ENCODE results near the gene JPH4. TPM values are rescaled to one million over a fixed set of nuclear protein-coding genes. Genes with fewer than 3 reads are reported as not detected.
"Not testable (repeated sequence)": the region's sequence is repeated elsewhere in the genome, so short reads cannot be mapped to it uniquely, and the experiment has no call there.

Gene JPH4
- total RNA-seq, 2 experiments from 2014 or later = 0.05 TPM; not detected in 1

DNA sequence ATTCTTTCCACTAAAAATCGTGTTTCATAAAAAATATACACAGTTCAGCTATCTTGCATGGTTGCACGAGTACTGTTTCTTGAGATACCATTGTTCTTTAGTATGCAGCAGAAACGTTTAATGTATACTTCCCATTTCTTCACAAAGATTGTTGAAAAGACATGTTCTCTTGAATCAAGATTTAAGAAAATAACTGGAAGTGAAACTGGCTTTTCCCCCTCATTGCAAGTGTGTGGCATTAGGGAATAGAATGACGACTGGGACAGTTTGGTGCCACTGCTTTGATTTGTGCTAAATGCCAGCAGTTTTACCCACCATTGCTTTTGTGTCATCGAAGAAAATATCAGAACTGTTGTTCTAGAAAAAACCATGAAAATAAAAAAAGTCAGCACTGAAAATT lies 37.3 kb upstream of the JPH4 start:
- Mint-ChIP-seq H3K4me3 (no peak overlapping the region), H3K27ac (no peak overlapping the region), H3K27me3 (ENCODE audit: low read depth) (peaks cover 3% of the 10 kb centered on the region), H3K36me3 (ENCODE audit: low read depth) (no peaks in the 10 kb centered on the region), H3K4me1 (ENCODE audit: low read depth) (peaks cover 7% of the 10 kb centered on the region), H3K9me3 (no peaks in the 10 kb centered on the region)
- intact Hi-C loops (cut with micrococcal nuclease) = no loop called here
- no peak for DNase-seq
- CTCF ChIA-PET = interaction anchor here (0.6 to 7.1 kb wide), 4 partner anchors 16 to 48 kb away, joined by 3 to 69 read pairs (median 3); no protein-coding TSS in a partner anchor

DNA sequence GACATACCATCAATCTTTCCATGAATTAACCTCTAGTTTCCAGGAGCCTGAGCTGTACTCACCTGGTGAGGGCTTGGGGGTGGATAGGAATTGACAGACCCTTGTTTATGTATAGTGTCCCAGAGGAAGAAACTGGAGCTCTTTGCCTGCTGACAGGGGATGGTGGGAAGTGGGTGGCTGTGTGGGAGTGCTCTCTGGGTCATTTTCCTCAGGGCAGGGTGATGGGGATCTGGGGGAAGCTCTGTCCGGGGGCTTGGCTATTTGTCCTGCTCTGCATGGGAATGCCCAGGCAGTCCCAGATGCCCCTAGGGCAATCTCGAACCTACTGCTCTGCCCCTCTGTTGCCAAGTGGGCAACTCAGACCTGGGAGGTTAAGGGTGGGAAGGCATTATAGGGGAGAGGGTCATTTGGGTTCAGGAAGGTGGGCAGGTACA lies 35.8 kb upstream of the JPH4 start:
- Mint-ChIP-seq H3K27ac (no peak overlapping the region), H3K36me3 (ENCODE audit: low read depth) (peaks cover 2% of the 10 kb centered on the region), H3K27me3 (ENCODE audit: low read depth) (peaks cover 3% of the 10 kb centered on the region), H3K9me3 (no peaks in the 10 kb centered on the region), H3K4me3 (no peak overlapping the region), H3K4me1 (ENCODE audit: low read depth) (peaks cover 21% of the 10 kb centered on the region)
- no peak for DNase-seq
- CTCF ChIA-PET = interaction anchor here (1.5 to 7.1 kb wide), 2 partner anchors 17 to 25 kb away, joined by 3 to 69 read pairs; no protein-coding TSS in a partner anchor
- intact Hi-C loops (cut with micrococcal nuclease) = no loop called here

DNA sequence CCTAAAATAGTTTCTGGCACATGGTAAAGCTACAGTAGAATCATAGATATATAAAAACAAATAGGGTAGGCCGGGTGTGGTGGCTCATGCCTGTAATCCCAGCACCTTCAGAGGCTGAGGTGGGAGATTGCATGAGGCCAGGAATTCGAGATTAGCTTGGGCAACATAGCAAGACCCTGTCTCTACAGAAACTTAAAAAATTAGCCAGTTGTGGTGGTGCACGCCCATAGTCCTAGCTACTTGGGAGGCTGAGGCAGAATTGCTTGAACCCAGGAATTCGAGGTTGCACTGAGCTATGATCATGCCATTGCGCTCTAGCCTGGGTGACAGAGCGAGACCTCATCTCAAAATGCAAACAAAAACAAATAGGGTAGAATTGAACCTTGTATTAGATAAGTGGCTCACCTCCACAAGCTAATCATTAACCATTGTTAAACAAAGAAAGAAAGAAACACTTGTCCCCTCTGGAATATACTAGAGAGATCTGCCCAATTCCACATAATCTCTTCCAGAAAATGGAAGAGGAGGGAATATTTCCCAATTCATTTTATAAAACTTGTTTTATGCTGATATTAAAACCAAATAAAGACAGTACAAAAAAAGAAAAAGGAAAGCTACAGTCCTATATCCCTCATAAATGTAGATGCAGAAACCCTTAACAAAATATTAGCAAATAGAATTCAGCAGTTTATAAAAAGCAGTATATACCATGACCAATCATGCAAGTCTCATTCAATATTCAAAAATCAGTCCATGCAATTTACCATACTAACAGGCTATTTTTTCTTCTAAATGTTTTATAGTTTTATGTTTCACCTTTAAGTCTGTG lies 34.9 kb upstream of the JPH4 start:
- H3K27ac Mint-ChIP-seq = no peak overlapping the region

DNA sequence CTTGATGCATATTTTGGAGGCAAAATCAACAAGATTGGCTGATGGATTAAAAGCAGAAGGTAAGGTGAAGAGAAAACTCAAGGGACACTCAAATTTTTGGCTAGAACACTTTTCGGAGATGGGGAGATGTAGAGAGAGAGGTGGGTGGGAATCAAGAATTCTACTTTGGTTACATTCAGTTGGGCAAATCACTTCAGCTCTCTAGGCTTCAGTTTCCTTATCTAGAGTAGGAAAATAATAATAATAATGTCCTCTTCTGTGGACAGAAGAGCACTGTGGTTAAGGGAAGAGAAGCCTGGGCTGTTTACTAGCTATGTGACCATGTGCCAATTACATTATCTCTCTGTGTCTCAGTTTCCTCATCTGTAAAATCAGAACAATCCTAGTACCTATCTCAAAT lies 34.2 kb upstream of the JPH4 start:
- peaks cover 30% of the 10 kb centered on the region for H3K4me1 Mint-ChIP-seq (ENCODE audit: low read depth)
- no peaks in the 10 kb centered on the region for H3K27me3 Mint-ChIP-seq (ENCODE audit: low read depth)
- intact Hi-C loops (cut with micrococcal nuclease) = no loop called here
- H3K9me3 Mint-ChIP-seq = peaks cover 5% of the 10 kb centered on the region
- CTCF ChIA-PET = interaction anchor here (0.9 to 7.1 kb wide), 3 partner anchors 11 to 297 kb away, joined by 3 to 69 read pairs (median 3); no protein-coding TSS in a partner anchor
- peaks cover 2% of the 10 kb centered on the region for H3K36me3 Mint-ChIP-seq (ENCODE audit: low read depth)
- H3K27ac Mint-ChIP-seq = no peak overlapping the region
- DNase-seq = no peak
- no peak overlapping the region for H3K4me3 Mint-ChIP-seq

More for the DNA sequence above, 34.9 kb upstream of the JPH4 start:
- no peak overlapping the region for H3K4me3 Mint-ChIP-seq
- no peaks in the 10 kb centered on the region for H3K27me3 Mint-ChIP-seq (ENCODE audit: low read depth)
- H3K9me3 Mint-ChIP-seq = peaks cover 5% of the 10 kb centered on the region
- intact Hi-C loops (cut with micrococcal nuclease) = no loop called here
- H3K4me1 Mint-ChIP-seq (ENCODE audit: low read depth) = peaks cover 30% of the 10 kb centered on the region
- CTCF ChIA-PET = interaction anchor here (0.5 to 7.1 kb wide), 6 partner anchors 10 to 520 kb away, joined by 3 to 69 read pairs (median 3); no protein-coding TSS in a partner anchor
- no peak for DNase-seq
- H3K36me3 Mint-ChIP-seq (ENCODE audit: low read depth) = peaks cover 2% of the 10 kb centered on the region

DNA sequence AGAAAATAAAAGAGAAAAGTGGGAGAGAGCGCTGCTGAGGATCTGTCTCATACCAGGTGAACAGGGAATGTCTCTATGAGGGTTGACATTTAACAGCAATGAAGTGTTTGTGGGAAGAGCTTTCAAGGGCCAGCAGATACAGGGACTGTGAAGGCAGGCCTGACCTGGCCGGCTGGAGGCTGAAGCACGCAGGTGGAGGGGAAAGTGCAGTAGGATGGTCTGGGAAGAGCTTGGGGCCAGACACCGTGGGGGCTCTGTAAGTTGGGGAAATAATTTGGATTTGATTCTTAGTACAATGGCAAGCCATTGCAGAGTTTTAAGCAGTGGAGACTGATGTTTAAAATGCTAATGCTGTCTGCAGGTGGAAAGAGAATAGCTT lies 33.8 kb upstream of the JPH4 start:
- intact Hi-C loops (cut with micrococcal nuclease) = no loop called here
- no peak overlapping the region for H3K27ac Mint-ChIP-seq
- no peak overlapping the region for H3K4me3 Mint-ChIP-seq
- CTCF ChIA-PET = interaction anchor here (0.9 to 7.1 kb wide), 4 partner anchors 11 to 298 kb away, joined by 3 to 69 read pairs (median 10); no protein-coding TSS in a partner anchor
- H3K4me1 Mint-ChIP-seq (ENCODE audit: low read depth) = peaks cover 30% of the 10 kb centered on the region
- peaks cover 5% of the 10 kb centered on the region for H3K9me3 Mint-ChIP-seq
- DNase-seq = no peak
- no peaks in the 10 kb centered on the region for H3K27me3 Mint-ChIP-seq (ENCODE audit: low read depth)
- H3K36me3 Mint-ChIP-seq (ENCODE audit: low read depth) = peaks cover 2% of the 10 kb centered on the region

- H3K27ac Mint-ChIP-seq = peak overlapping the region; percentile 82
- no peak for DNase-seq
- H3K27me3 Mint-ChIP-seq (ENCODE audit: low read depth) = no peaks in the 10 kb centered on the region
- peaks cover 2% of the 10 kb centered on the region for H3K36me3 Mint-ChIP-seq (ENCODE audit: low read depth)
- intact Hi-C loops (cut with micrococcal nuclease) = no loop called here
- H3K9me3 Mint-ChIP-seq = peaks cover 5% of the 10 kb centered on the region
- no peak overlapping the region for H3K4me3 Mint-ChIP-seq
- H3K4me1 Mint-ChIP-seq (ENCODE audit: low read depth) = peaks cover 37% of the 10 kb centered on the region
- CTCF ChIA-PET = interaction anchor here (0.8 to 7.1 kb wide), 3 partner anchors 21 to 25 kb away, joined by 4 to 69 read pairs (median 17); partner anchors contain the start of gene DHRS2
These were observed 32.3 kb upstream of the JPH4 start for GRCh38 chr14:23610815-23611289.

- intact Hi-C loops (cut with micrococcal nuclease) = no loop called here
- DNase-seq = peak; percentile 19
- H3K4me3 Mint-ChIP-seq = no peak overlapping the region
- no peaks in the 10 kb centered on the region for H3K27me3 Mint-ChIP-seq (ENCODE audit: low read depth)
- H3K4me1 Mint-ChIP-seq (ENCODE audit: low read depth) = peaks cover 40% of the 10 kb centered on the region
- H3K27ac Mint-ChIP-seq = peak overlapping the region; percentile 82
- CTCF ChIA-PET = interaction anchor here (0.7 to 7.1 kb wide), 4 partner anchors 11 to 25 kb away, joined by 3 to 69 read pairs (median 10); partner anchors contain the start of gene DHRS2
- peaks cover 2% of the 10 kb centered on the region for H3K36me3 Mint-ChIP-seq (ENCODE audit: low read depth)
- peaks cover 5% of the 10 kb centered on the region for H3K9me3 Mint-ChIP-seq
These were observed 31.7 kb upstream of the JPH4 start for GRCh38 chr14:23610090-23610814.

DNA sequence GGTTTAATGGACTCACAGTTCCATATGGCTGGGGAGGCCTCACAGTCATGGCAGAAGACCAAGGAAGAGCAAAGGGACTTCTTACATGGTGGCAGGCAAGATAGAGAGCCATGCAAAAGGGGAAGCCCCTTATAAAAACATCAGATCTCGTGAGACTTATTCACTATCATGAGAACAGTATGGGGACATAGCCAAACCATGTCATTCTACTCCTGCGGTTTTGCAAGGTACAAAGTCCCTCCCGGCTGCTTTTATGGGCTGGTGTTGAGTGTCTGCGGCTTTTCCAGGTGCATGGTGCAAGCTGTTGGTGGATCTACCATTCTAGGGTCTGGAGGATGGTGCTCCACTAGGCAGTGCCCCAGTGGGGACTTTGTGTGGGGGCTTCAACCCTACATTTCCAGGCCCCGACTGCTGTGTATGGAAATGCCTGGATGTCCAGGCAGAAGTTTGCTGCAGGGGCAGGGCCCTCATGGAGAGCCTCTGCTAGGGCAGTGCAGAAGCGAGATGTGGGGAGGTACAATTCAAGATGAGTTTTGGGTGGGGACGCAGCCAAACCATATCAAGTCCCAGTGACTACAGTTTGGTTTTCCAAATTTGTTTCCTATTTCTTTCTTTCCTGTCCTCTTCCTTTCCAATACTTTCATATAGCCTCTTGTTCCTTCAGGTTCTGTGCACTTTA lies 31.0 kb upstream of the JPH4 start:
- Mint-ChIP-seq H3K4me1 (ENCODE audit: low read depth) (peaks cover 40% of the 10 kb centered on the region), H3K27ac (peak overlapping the region; percentile 50)
- intact Hi-C loops (cut with micrococcal nuclease); H3K27me3 Mint-ChIP-seq (ENCODE audit: low read depth); H3K36me3 Mint-ChIP-seq (ENCODE audit: low read depth); H3K4me3 Mint-ChIP-seq; DNase-seq; H3K9me3 Mint-ChIP-seq: not testable (repeated sequence)
- CTCF ChIA-PET = interaction anchor here (0.5 to 7.1 kb wide), 5 partner anchors 12 to 57 kb away, joined by 3 to 69 read pairs (median 7); no protein-coding TSS in a partner anchor

GRCh38 chr14:23609001-23609400 lies 30.4 kb upstream of the JPH4 start:
- intact Hi-C loops (cut with micrococcal nuclease) = no loop called here
- H3K4me1 Mint-ChIP-seq (ENCODE audit: low read depth) = peaks cover 40% of the 10 kb centered on the region
- CTCF ChIA-PET = interaction anchor here (0.5 to 1.4 kb wide), 2 partner anchors 23 to 57 kb away, joined by 3 to 7 read pairs; no protein-coding TSS in a partner anchor
- DNase-seq = no peak
- H3K27ac Mint-ChIP-seq = peak overlapping the region; percentile 31
- no peak overlapping the region for H3K4me3 Mint-ChIP-seq
- peaks cover 2% of the 10 kb centered on the region for H3K36me3 Mint-ChIP-seq (ENCODE audit: low read depth)
- H3K9me3 Mint-ChIP-seq = peaks cover 5% of the 10 kb centered on the region
- no peaks in the 10 kb centered on the region for H3K27me3 Mint-ChIP-seq (ENCODE audit: low read depth)

DNA sequence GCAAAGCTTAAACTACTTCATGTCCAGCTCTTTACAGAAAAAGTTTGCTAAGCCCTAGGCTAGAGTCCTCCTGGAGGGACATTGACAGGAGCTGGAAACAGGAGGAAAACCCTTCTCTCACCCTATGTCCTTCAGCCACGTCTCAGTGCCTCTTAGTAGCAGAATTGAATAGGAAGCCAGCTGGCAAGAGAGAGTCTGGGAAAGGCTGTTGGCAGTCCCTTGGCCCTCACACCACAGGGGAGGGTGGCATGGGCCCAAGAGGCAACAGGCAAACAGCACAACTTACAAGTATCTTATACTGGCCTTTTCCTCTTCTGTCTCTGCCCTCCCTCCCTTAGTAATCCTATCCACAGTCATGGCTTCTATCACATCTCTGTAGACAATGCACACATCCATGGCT lies 29.9 kb upstream of the JPH4 start:
- Mint-ChIP-seq H3K4me3 (no peak overlapping the region), H3K36me3 (ENCODE audit: low read depth) (peaks cover 2% of the 10 kb centered on the region), H3K27me3 (ENCODE audit: low read depth) (no peaks in the 10 kb centered on the region), H3K27ac (no peak overlapping the region), H3K4me1 (ENCODE audit: low read depth) (peaks cover 40% of the 10 kb centered on the region), H3K9me3 (peaks cover 5% of the 10 kb centered on the region)
- CTCF ChIA-PET = interaction anchor here (1.0 to 1.4 kb wide), 2 partner anchors 24 to 302 kb away, joined by 3 to 7 read pairs; no protein-coding TSS in a partner anchor
- intact Hi-C loops (cut with micrococcal nuclease) = no loop called here
- no peak for DNase-seq

- DNase-seq = peak; percentile 20
- intact Hi-C loops (cut with micrococcal nuclease) = no loop called here
- Mint-ChIP-seq H3K9me3 (peaks cover 5% of the 10 kb centered on the region), H3K4me1 (ENCODE audit: low read depth) (peaks cover 35% of the 10 kb centered on the region), H3K27ac (no peak overlapping the region), H3K27me3 (ENCODE audit: low read depth) (no peaks in the 10 kb centered on the region), H3K36me3 (ENCODE audit: low read depth) (peaks cover 2% of the 10 kb centered on the region), H3K4me3 (no peak overlapping the region)
- CTCF ChIA-PET = interaction anchor here (0.8 to 3.2 kb wide), 3 partner anchors 17 to 25 kb away, joined by 3 to 17 read pairs (median 10); no protein-coding TSS in a partner anchor
These were observed 27.5 kb upstream of the JPH4 start for GRCh38 chr14:23605931-23606585.
